ENCODE data around the gene MPPED1.

MPPED1 gene

GRCh38 chr22:43529934-43530333 lies 118.1 kb downstream of the MPPED1 start:
- DNase-seq, result no peak

GRCh38 chr22:43530349-43531201 lies 118.8 kb downstream of the MPPED1 start:
- DNase-seq, result no peak

GRCh38 chr22:43531651-43532050 lies 119.8 kb downstream of the MPPED1 start:
- no peak for DNase-seq

- no peak for DNase-seq
Measured at GRCh38 chr22:43532301-43533155, 120.7 kb downstream of the MPPED1 start.

GRCh38 chr22:43533156-43533530 lies 121.3 kb downstream of the MPPED1 start:
- no peak for DNase-seq

- DNase-seq, result no peak
Measured at GRCh38 chr22:43533656-43534428, 122.0 kb downstream of the MPPED1 start.

GRCh38 chr22:43534916-43535315 lies 123.1 kb downstream of the MPPED1 start:
- no peak for DNase-seq

GRCh38 chr22:43535336-43535735 lies 123.5 kb downstream of the MPPED1 start:
- no peak for DNase-seq

- DNase-seq, result no peak
Measured at GRCh38 chr22:43535741-43536140, 123.9 kb downstream of the MPPED1 start.

- no peak for DNase-seq
Measured at GRCh38 chr22:43537019-43537585, 125.3 kb downstream of the MPPED1 start.

GRCh38 chr22:43539572-43540528 lies 128.0 kb downstream of the MPPED1 start:
- no peak for DNase-seq

GRCh38 chr22:43540529-43540923 lies 128.7 kb downstream of the MPPED1 start:
- no peak for DNase-seq

GRCh38 chr22:43541022-43541421 lies 129.2 kb downstream of the MPPED1 start:
- no peak for DNase-seq

GRCh38 chr22:43541462-43542407 lies 129.9 kb downstream of the MPPED1 start:
- no peak for DNase-seq

- DNase-seq, result no peak
Measured at GRCh38 chr22:43542681-43543521, 131.1 kb downstream of the MPPED1 start.

- DNase-seq, result no peak
Measured at GRCh38 chr22:43543522-43544288, 131.9 kb downstream of the MPPED1 start.

- DNase-seq, result no peak
Measured at GRCh38 chr22:43544289-43544673, 132.5 kb downstream of the MPPED1 start.

GRCh38 chr22:43546186-43546585 lies 134.4 kb downstream of the MPPED1 start:
- no peak for DNase-seq

Data from NCI-H524 treated with DMSO at 0.1 percent for 48 hours (cell line).